ENCODE measurements around the gene CTSD. TPM values are rescaled to one million over a fixed set of nuclear protein-coding genes. Genes with fewer than 3 reads are reported as not detected.

Gene CTSD
- polyA plus RNA-seq, 1 of the 3 experiments (the other 2 are of a cell fraction) = 187 TPM

GRCh38 chr11:1751999-1752906 lies 11.5 kb downstream of the CTSD start:
- Histone ChIP-seq H3K79me2 (ENCODE audit: insufficient read depth) (no peaks in the 10 kb centered on the region), H3K4me2 (no peak overlapping the region), H3K36me3 (replicated peaks in 1 of 2; ENCODE audit: control insufficient read depth in 1 of 2, insufficient read depth in 2 of 2, low read length in 1 of 2) (peaks cover 0 to 22% of the 10 kb centered on the region in 2 experiments), H3K9ac (no peak overlapping the region), H4K20me1 (ENCODE audit: insufficient read depth) (0 out of 2 replicates have a peak, but pooled peaks cover 3% of the 10 kb centered on the region), H3K4me3 (ENCODE audit: low read depth in 2 of 2, low read length in 1 of 2) (no peak overlapping the region), H3K4me1 (ENCODE audit: control insufficient read depth in 1 of 2, insufficient read depth in 2 of 2, low read depth in 1 of 2, low read length in 1 of 2) (peaks cover 0 to 53% of the 10 kb centered on the region in 2 experiments; a peak in 1 of 4 replicates), H2AFZ (ENCODE audit: low read depth) (no peak overlapping the region), H3K9me2 (no peaks in the 10 kb centered on the region), H3K27ac (ENCODE audit: low read depth in 2 of 2, low read length in 1 of 2) (peak overlapping the region in 1 of 2 experiments; percentile 88; a peak in 2 of 4 replicates), H3K9me3 (no peaks in the 10 kb centered on the region), H3K27me3 (ENCODE audit: insufficient read depth) (no peaks in the 10 kb centered on the region), H3F3A (replicated peaks; ENCODE audit: insufficient read depth) (no peaks in the 10 kb centered on the region)
- 80% methylated on average over 10 of the region's 24 CpGs for WGBS (ENCODE audit: low lambda C conversion rate)
- peak; percentile 72; the same call in 1 of the 2 replicates for TF ChIP-seq FOXJ3 (CRISPR knock-in tag; IDR thresholded peaks at IDR 0.05)
- peak; percentile 22; the same call in 1 of the 2 replicates for TF ChIP-seq MXI1 (IDR thresholded peaks at IDR 0.05; ENCODE audit: low read depth, low read length)
- TF ChIP-seq EP300 (IDR thresholded peaks at IDR 0.05; ENCODE audit: borderline replicate concordance in 1 of 2, low read depth in 1 of 2, low read length in 1 of 2) = peak in 1 of 2 experiments; percentile 43; a peak in 1 of 4 replicates
- TF ChIP-seq ELF1 (IDR thresholded peaks at IDR 0.05) = no peak
- peak; percentile 95 for TF ChIP-seq GATA2 (CRISPR knock-in tag; IDR thresholded peaks at IDR 0.05)
- ChIA-PET CTCF (interaction anchor here (0.9 to 5.4 kb wide), 7 partner anchors 59 to 404 kb away, joined by 3 to 39 read pairs (median 3); no protein-coding TSS in a partner anchor), POLR2A (no interaction called here)
- peak; percentile 94 for DNase-seq

- POLR2A ChIA-PET = no interaction called here
- TF ChIP-seq ELF1 (IDR thresholded peaks at IDR 0.05) (no peak), RXRA (IDR thresholded peaks at IDR 0.05; ENCODE audit: borderline replicate concordance, low read depth) (no peak), TEAD4 (IDR thresholded peaks at IDR 0.05; ENCODE audit: borderline replicate concordance, insufficient read depth) (no peak), FOSL2 (IDR thresholded peaks at IDR 0.05; ENCODE audit: borderline replicate concordance, low read depth) (no peak), USF2 (IDR thresholded peaks at IDR 0.05; ENCODE audit: borderline replicate concordance, low read depth, low read length) (no peak), IRF3 (IDR thresholded peaks at IDR 0.05; ENCODE audit: low read depth, low read length) (no peak), CHD2 (IDR thresholded peaks at IDR 0.05; ENCODE audit: low read length, partially characterized antibody) (no peak), RCOR1 (IDR thresholded peaks at IDR 0.05; ENCODE audit: low read length) (no peak), USF1 (IDR thresholded peaks at IDR 0.05; ENCODE audit: borderline replicate concordance, low read depth) (no peak), JUND (IDR thresholded peaks at IDR 0.05) (no peak), MAX (IDR thresholded peaks at IDR 0.05; ENCODE audit: low read depth) (no peak), CTCF (IDR thresholded peaks at IDR 0.05) (no peak)
- no peaks in the 10 kb centered on the region for H3K27me3 ChIP-seq (ENCODE audit: insufficient read depth)
- CTCF ChIA-PET = interaction anchor here (0.9 to 5.4 kb wide), 6 partner anchors 59 to 250 kb away, joined by 3 to 39 read pairs (median 3); no protein-coding TSS in a partner anchor
- H3K9me3 ChIP-seq = no peaks in the 10 kb centered on the region
- H3K36me3 ChIP-seq (replicated peaks in 1 of 2; ENCODE audit: control insufficient read depth in 1 of 2, insufficient read depth in 2 of 2, low read length in 1 of 2) = peaks cover 0 to 16% of the 10 kb centered on the region in 2 experiments
- no peak for DNase-seq
- WGBS (ENCODE audit: low lambda C conversion rate) = 86% methylated on average over 1 of the region's 5 CpGs
- no peaks in the 10 kb centered on the region for H3K9me2 ChIP-seq
- peak overlapping the region in 1 of 2 experiments; percentile 88; a peak in 2 of 4 replicates for H3K27ac ChIP-seq (ENCODE audit: low read depth in 2 of 2, low read length in 1 of 2)
- H3K4me2 ChIP-seq = no peak overlapping the region
- peaks cover 0 to 60% of the 10 kb centered on the region in 2 experiments; a peak in 1 of 4 replicates for H3K4me1 ChIP-seq (ENCODE audit: control insufficient read depth in 1 of 2, insufficient read depth in 2 of 2, low read depth in 1 of 2, low read length in 1 of 2)
- H4K20me1 ChIP-seq (ENCODE audit: insufficient read depth) = 0 out of 2 replicates have a peak, but pooled peaks cover 3% of the 10 kb centered on the region
- H2AFZ ChIP-seq (ENCODE audit: low read depth) = no peak overlapping the region
- no peak overlapping the region for H3K4me3 ChIP-seq (ENCODE audit: low read depth in 2 of 2, low read length in 1 of 2)
- H3K9ac ChIP-seq = no peak overlapping the region
- H3F3A ChIP-seq (replicated peaks; ENCODE audit: insufficient read depth) = no peaks in the 10 kb centered on the region
- H3K79me2 ChIP-seq (ENCODE audit: insufficient read depth) = no peaks in the 10 kb centered on the region
Observed at GRCh38 chr11:1751531-1751921, 12.2 kb downstream of the CTSD start.
